ENCODE measurements around the gene ICA1.
"Not testable (repeated sequence)": the region's sequence is repeated elsewhere in the genome, so short reads cannot be mapped to it uniquely, and the experiment has no call there.

The ICA1 gene

DNA sequence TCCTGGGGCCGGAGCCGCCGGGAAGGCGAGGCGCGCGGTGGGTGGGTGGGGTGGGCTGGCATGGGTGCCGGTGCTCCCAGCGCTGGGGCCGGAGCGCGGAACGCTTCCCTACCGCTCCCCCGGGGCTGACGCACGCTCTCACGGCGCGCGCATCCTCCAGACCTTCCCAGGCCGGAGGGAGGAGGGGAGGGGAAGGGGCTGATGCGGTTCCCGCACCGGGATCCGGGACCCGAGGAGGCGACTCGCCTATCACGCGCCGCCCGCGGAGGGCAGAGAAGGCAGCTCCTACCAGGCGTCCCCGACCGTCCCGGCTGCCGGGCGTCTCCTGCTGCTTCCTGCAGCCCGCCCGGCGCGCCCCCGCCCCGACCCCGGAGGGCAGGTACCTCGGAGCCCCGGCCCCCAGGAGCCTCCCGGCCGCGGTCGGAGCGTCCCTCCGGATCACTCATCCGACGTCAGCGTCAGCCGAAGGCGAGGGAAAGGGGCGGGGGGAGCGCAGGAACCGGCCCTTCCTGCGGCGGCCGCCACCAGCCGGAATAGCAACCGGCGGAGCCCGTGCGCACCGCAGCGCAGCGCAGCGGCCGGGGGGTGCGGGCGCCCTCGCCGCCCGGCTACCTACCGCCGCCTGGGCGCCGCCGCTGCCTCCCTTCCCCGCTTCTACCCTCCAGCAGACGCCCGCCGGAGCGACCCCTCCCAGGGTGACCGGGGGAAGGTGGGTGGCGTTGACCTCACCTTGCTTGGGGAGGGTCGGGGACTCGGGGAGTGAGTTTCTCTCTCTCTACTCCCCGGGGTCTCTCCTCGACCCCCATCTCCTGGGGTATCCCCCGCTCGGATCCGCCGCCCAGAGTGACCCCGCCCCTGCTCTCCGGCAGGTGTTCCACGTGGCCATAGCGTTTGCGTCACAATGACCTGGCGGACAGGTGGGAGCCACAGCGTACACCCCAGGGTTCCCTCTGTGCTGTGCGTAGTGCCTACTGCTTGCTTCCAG lies at the start of gene ICA1:
Gene ICA1, minus strand, starts transcription at position 457 of the 985 bp plus-strand sequence. CDS start 26,241 bp downstream, outside the sequence.
- ATAC-seq: peak; percentile 36 to 41

DNA sequence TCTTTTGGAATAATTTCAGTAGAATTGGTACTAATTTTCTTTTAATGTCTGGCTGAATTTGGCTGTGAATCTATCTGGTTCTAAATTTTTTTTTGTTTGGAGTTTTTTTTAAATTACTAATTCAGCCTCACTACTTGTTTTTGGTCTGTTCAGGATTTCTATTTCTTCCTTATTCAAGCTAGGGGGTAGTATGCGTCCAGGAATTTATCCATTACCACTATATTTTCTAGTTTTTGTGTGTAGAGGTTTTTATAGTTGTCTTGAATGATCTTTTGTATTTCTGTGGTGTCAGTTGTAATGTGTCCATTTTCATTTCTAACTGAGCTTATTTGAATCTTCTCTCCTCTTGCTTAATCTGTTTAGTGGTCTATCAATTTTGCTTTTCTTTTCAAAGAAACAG lies 48.9 kb upstream of the ICA1 start:
- no peak for ATAC-seq

DNA sequence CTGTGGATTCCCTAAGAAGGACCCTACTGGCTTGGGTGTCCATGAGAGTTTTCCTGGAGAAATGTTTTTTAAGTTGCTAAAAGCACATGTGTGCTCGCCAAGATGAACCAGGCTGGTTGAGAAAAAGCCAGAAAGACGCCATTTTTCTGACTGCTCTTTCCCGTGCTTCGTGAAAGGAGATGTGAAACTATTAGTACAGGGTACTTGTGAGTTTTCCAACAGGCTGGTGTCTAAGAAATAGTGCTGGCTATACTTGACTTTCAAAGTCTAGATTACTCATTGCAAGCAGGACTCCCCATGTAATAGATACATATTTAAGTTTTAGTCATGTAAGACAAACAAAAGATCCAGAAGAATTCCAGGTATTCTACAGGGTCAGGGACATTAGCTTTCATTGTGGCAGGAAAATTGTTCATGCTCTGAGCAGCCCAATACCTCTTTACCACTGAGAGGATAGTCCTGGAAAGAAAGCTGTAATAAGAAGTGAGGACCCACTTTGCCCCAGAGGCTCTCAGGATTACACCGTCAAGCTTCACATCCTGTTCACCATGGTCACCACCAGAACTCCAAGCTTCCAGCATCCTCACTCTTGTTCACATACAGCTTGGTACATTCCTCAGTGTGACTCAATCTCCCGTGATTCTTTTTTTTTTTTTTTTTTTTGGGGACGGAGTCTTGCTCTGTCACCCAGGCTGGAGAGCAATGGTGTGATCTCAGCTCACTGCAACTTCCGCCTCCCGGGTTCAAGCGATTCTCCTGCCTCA lies 43.8 kb upstream of the ICA1 start:
- no peak for ATAC-seq

DNA sequence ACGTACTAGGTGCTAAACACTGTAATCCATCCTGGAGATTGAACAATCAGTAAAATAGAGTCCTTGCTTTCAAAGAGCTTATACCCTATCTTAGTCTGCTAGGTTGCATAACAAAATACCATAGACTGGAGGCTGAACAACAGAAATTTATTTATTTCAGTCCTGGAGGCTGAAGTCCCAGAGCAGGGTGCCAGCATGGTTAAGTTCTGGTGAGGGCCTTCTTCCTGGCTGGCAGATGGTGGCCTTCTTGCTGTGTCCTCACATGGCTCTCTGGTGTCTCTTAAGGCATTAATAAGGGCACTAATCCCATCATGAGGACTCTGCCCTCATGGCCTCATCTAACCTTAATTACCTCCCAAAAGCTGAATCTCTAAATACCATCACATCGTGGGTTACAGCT lies 43.1 kb upstream of the ICA1 start:
- ATAC-seq: no peak

DNA sequence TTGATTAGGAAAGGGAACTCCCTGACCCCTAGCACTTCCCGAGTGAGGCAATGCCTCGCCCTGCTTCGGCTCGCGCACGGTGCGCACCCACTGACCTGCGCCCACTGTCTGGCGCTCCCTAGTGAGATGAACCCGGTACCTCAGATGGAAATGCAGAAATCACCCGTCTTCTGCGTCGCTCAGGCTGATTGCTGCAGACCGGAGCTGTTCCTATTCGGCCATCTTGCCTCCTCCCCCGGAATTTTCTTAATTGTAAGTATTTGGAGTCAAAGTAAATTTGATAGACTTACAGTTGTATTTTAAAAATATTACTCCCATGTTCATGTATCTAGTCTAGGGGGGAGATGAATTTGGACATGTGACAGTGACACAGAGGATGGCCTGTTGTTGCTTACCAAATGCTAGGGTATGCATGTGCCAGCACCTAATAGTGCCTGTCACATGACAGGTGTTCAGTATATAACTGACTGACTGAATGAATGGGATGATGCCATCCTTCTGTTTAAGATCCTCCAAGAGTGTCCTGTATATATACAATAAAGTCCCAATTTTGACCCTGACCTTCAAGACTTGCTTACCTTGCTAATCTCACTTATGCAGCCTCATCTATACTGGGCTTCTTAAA lies 42.0 kb upstream of the ICA1 start:
- ATAC-seq: no peak

DNA sequence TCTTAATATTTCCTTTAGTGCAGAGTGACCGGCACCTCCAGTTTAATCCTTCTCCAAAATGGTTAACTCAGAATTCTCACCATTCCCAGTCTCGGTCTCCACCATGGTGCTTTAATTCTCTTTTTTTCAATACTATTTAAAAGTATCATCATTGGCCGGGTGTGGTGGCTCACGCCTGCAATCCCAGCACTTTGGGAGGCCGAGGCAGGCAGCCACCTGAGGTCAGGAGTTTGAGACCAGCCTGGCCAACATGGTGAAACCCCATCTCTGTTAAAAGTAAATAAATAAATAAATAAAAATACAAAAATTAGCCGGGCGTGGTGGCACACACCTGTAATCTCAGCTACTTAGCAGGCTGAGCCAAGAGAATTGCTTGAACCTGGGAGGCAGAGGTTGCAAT lies 35.1 kb upstream of the ICA1 start:
- ATAC-seq: not testable (repeated sequence)

DNA sequence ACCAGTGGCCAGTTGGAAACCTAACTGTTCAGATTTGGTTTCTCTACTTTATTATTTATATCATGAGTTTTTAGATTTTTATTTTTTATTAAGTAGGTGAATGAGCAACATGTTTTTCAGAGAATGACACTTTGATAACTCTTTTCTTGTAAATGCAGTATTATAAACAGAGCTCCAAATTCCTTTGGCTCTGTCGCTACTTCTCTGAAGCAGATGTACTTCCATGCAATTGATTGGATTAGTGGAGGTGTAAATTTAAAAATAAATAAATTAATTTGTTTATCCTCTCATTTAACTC lies 34.3 kb upstream of the ICA1 start:
- no peak for ATAC-seq

DNA sequence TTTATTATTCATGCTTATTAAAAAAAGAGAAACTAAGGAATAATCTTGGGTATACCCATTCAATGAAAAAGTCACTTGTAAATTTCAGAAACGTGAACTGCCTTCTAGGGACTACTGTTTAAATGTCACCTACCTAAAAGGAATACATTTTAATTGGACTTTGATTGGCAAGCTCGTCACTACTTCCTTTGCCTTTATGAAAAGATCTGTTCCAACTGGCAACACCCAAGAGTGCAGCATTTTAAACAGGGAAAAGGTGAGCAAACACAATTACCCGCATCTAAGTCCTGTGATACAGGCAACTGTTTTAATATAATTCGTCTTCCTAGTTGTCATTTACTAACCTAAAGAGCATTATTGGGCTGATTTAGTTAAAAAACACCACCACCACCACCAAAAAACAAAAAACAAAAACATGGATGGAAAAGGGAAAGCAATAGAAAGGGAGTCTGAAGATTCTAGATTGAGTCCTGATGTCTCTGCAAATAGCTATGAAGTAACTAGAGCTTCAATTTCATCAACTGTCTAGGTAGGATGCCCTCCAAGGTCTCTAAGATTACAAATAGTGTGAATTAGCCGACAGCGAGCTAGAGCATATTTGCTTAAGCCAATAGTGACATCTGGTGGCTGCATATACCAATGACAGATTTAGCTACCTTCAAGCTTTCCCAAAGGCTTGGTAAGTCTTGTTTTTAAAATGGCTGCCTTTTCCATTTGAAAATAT lies 33.8 kb upstream of the ICA1 start:
- ATAC-seq: peak; percentile 61 to 78

DNA sequence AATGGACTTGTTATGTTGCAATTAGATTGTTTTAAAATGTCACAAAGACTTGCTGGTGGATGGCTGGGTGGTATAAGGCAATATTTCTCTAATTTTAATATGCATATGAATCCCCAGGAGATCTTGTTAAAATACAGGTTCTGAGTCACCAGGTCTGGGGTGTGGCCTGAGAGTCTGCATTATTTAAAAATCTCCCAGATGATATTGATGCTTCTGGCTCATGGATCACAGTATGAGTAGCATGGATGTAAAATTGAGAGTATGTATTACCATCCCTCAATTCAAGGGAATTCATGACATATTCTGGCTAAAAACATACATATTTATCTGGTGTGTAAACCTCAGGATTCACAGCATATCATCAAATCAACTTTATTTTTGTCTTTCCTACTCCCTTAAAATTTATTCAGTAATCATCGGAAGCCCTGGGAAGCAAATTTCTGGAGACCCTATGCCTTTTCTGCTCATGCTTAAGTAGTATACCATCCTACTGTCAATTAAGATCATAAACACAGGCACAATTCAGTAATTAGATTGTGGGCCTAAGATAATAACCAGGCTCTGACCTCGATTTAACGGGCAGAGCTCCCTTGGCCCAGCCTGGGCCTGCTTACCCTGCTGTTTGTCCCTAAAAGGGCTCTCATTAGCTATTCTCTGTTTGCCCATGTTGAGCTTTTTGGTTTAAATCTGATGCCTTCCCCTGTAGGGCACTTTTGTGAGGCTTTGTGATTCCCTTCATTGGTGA lies 29.6 kb upstream of the ICA1 start:
- ATAC-seq: no peak

DNA sequence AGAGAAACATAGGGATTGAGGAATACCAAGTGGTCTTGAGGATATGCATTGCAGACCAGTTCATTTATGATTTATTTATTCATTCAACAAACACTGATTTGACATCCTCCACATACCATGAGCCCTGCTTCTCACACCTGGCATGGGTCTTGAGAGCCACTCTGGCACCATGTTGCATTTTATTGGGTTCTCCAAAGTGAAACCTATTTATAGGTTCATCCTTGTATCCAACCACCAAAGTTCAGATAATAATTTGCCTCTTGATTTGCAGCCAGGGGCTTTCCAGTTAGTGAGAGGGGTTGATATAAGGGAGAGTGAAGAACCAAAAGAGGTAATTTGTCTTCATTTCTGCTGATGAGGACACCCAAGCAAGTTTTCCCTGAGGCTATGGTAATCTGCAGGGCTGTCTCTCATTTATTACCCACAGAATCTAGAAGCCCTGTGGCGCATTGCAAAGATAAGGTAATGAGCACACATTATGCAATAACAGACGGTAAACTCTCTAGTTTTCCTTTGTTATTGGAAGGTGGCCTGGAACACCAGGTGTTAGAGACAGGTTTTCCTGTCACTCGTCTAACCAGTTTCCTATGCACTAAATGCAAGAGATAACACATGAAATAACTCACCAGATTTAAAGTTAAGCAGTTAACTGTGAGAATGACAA lies 28.8 kb upstream of the ICA1 start:
- ATAC-seq: no peak

DNA sequence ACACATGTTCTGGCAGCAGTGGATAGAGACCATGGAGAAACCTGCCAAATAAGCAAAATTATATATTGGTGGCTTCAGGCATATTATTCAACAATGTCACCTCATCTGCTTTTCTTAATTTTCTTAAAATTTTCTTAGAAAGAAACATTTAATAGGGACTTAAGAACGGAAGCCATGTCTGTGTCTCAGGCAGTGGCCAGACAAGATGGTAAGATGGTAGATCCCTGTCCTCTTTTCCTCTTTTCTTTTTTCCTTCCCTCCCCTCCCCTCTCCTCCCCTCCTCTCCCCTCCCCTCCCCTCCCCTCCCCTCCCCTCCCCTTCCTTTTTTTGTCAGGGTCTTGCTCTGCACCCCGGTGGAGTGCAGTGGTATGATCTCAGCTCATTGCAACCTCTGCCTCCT lies 24.2 kb upstream of the ICA1 start:
- no peak for ATAC-seq

DNA sequence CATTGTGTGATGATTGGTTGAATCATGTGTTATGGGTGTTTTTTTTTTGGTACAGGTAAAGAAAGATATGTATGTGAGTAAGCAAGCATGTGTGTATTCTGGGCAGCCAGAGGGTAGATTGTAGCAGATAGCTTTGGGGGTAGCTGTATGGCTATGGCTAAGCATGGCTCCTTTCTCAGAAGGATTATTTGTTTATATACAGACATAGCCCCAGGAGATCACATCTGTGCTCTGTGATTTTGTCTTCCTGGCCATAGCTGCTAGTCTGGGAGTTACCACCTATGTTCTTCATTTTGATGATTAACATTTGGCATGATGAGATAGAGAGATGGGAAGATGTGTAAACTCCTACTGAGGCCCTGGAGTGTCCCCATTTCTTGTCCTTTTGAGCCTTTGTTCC lies 23.2 kb upstream of the ICA1 start:
- ATAC-seq: no peak

DNA sequence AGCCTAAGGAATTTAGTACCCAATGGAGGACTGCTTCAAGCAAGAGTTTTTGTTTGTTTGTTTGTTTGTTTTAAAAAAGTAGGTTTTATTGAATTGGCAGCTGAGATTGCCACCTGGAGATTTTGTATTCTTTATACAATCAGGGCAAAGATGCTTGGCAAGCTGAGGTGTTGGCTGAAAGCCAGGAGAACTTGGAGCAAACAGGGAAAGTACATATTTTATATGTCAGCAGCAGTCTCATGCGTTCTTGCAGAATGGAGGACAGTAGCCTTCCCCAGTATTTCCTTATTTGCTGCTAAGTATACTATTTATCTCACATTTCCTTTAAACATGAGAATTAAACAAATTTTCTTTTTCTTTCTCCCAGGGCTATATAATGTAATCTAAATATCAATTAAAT lies 22.6 kb upstream of the ICA1 start:
- ATAC-seq: no peak

DNA sequence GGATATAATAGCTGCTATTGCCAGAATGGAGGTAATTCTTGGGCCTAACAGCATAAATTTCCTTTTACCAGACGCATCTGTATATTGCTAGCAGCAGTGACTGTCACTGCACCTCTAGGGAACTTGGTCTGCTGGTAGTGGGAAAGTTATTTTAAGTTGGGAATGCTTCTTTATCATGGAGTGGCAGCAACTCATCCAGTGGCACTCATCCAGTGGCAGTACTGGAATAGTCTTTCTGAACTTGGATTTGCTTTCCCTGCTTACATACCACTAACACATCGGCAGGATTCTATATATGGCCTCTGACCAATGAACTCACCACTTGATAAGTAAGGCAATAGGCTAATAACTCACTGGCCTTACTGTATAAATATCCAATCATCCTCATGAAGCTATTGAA lies 22.0 kb upstream of the ICA1 start:
- no peak for ATAC-seq

DNA sequence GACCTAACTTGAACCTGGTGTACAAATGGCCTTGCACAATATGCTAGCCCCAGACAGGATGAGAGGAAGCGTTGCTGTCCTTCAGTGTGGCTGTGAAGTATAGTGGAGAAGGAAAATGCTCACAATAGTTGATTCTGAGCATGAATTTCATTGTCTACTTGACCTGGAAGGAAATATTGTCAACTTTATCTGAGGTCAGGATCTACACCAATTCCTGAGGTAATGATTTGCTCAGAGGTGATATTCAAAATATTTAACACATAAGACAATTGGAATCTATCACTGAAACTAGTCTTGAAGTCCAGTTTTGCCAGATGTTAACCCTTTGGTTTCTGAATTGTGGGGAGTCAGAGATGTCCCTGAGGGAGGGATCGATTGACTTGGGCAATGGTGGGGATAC lies 20.9 kb upstream of the ICA1 start:
- no peak for ATAC-seq

DNA sequence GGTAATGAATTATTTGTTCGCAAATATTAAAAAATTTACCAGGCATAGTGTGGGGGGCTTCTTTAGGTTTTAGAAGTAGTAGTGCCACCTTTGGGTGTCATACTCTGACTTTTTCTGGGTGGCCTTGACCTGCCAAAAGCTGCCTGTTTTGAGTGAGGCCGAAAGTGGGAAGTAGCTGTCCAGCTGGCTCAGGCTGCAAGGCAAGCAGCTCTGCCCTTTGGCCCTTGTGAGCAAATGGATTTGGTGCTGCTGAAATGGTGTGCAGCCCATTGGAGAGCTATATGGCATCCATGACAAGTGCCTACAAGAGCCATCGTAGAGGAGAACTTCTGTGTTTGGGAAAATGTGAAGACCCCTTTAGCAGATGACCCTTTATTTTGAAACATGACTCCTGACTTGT lies 20.2 kb upstream of the ICA1 start:
- no peak for ATAC-seq

DNA sequence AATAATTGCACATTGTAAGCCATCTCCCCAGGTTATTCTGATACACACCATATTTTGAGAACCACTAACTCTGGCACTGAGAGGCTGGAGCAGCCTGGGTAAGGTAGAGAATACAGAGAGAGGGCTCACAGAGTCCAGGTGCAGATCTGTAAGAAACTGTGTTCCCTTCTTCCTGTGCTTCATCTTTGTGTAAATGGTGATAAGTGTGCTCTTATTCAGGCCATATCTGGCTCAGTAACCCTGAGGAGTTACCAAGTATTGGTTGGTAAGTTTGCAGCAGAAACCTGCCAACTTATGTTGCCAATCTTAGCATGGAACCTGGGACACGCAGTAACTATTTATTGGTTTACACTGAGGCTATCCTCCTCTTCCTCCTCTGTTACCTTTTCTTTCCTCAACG lies 16.2 kb upstream of the ICA1 start:
- ATAC-seq: no peak

DNA sequence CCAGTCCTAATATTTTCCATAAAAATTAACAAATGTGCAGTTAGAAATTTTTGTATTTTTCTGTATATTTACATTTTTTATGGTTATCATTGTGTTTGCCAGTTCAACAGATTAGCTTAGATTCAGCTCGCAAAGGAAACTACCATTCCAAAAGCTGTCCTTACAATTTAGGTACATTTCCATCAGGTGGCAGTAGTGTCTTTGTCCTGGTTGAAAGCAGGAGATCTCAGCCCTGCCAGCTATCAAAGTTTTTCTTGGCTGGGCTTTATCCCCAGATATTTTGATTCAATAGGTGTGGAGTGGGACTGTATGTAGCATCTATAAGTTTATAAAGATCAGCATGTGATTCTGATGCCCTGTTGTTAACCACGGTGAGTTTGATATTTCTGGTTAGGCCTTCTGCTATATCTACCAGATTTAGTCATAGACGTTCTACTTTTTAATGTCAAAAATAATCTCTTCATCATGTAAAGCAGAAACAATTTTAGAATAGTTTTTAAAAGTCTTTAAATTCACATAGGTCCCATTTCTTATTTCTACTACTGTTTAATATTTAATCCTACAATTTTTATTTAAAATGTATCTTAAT lies 15.5 kb upstream of the ICA1 start:
- no peak for ATAC-seq

DNA sequence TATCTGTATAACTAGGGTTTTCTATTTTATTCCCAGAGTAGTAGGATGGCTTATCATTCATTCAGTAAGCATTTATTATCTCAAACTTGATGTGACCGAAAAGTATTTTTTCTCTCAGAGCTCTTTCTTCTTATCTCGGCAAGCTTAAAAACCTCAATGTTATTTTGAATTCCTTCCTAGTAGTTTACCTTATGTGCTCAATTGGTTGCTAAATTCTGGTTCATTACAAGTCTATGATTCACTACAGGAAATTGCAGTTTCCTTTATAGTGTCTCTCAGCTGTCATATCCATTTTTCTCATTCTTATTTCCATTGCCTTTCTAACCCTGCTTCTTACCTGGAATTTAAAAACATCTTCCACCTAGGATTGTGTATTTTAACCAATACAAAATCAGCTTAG lies 12.6 kb upstream of the ICA1 start:
- no peak for ATAC-seq

DNA sequence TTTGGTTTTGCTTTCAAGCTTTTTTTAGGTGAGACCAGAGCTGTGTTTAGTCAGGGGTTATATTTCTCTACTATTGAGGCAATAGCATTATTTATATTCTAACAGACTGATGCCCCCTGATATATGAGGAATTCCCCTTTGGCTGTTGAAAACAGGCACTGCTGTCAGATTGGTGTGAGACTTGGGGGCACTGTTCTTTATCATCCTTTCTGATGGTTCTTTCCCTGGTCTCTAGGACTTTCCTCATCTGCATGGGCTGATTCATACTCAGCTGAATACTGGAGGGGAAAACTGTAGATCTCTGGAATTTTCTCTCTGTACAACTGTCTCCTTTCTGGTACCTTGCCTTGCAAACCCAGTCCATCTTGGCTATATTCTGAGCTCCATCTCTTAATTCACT lies 10.0 kb upstream of the ICA1 start:
- ATAC-seq: no peak

DNA sequence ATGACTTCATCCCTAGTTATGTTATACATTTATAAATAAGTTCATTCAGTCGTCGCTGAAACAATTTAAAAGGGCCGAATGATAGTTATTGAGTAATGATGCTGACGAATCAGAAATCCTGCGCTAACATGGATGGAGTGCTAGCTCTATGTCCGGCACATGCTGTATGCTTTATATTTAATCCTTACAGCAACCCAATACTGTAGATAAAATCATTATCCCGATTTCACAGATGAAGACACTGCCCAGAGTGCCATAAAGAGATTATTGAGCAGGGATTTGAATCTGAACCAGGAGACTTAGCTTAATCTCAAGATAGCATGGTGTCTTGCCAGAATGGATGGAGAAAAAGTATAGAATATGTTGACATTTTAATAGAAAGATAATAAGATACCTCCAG lies 1.1 kb upstream of the ICA1 start:
- no peak for ATAC-seq
